Activated naive CD4-positive, alpha-beta T cell (primary cell): ENCODE results near the gene OXCT1.
"Not testable (repeated sequence)": the region's sequence is repeated elsewhere in the genome, so short reads cannot be mapped to it uniquely, and the experiment has no call there.

Experiments
- DNase-seq, 4 experiments: peaks; one replicate each; lab custom pipeline; 2025; lab: John Stamatoyannopoulos, UW

OXCT1 gene

DNA sequence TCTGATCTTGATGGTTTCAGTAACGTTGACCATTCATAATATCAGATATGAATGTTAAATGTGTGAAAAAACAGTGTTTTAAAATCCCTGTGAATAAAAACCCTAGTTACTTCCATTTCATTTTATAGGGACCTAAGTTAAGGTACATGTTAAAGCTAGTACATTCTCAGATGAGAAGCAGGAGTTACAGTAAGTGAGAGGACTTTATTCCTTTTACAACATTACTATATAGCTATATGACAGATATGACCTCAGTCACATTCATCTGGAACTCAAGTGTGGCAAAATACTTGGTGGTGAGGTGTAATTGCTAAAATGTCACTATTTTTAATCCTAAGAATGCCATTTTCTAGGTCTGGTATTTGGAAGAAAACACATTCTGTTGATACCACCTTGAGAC is 96.4 kb downstream of the OXCT1 start:
- DNase-seq = no peak

DNA sequence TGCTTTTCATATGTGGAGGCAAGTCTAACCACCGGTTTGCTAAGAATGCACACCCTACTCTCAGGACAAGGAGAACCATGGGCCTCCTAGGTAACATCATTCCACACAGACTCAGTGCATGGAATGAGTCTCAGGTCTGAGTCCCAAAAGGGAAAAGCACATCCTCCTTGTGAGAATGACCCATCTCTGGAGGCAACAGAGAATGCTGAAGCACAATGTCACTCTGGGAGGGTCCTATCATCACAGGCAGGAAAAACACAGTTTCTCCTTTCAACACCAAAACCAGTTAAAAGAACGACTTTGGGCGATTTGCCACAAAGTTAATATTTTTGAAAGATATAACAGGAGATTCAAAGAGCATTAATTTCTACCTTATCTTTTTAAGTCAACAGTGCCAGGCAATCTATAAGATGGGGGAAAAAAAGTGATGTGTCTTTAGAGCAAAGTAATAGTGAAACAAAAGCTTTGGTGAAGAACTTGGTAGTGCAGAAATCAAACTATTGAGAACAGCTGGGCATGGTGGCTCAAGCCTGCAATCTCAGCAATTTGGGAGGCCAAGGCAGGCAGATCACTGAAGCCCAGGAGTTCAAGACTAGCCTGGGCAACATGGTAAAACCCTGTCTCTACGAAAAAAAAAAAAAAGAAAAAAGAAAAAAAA is 97.3 kb downstream of the OXCT1 start:
- no peak for DNase-seq

DNA sequence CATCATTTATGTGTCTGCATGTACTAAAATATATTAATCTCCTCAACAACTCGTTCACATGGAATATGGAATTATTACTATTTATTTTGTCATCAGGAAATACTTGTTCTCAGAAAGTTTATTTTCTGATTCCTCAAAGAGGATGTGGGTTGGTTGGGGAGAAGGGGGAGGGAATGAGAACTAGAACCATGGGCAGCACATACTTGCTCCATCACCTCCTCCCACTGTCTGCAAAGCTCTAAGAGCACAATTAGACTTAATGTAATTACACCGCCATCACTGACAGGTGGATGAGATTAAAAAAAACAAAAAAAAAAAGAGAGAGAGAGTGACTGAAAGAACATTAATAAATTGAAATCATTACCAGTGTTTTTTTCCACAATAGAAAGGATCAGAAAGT is 98.2 kb downstream of the OXCT1 start:
- no peak for DNase-seq

DNA sequence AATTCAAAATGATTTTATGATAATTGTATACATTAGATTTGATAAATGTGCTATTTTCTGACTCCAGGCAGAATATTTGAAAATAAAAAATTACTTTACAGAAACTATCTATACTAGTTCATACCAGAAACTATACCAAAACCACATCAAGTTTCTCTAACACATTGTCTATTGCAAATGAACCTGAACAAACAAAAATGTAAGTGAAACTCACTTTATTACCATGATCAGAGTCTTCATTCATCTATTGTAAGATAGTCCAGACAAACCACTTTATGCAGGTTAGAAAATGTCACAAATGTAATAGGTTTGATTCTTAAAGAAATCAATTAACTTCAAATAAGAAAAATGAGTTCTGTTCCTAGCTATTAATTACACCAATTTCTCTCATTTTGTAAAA is 99.4 kb downstream of the OXCT1 start:
- DNase-seq = no peak

DNA sequence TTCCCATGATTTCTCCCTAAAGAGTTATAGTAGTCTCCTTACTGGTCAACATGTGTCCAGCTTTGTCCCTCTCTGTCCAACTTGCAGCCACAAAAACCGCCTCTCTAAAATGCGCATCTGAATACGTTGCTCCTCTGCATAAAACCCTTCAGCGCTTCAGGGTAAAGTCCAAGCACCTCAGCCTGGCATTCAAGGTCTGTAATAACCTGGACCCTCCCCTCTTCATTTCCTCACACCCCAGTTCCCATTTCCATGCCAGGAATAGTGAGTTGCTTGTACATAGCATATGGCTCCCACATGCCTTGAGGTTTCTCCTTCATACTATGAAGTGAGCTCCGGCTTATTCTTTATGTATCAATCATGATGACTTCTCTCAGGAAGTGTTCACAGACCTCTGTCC is 101.5 kb downstream of the OXCT1 start:
- DNase-seq = no peak

DNA sequence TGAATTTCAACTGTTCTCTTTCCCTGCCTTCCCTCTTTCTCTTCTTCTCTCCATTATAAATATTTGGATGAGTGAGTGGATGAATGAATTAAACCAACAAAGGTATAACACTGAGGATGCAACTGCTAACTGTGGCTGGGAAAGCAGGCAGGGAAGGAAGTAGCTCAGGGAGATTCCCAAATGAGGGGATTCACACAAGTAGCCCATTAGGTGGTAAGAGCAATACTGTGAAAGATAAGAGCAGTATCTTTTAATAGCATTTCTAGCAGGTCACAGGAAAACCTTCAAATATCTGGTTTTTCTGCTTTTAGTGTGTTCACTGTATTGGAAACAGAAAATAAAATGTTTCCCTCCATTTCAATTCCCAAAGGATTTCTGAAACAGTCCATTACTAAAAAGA is 105.6 kb downstream of the OXCT1 start:
- no peak for DNase-seq

DNA sequence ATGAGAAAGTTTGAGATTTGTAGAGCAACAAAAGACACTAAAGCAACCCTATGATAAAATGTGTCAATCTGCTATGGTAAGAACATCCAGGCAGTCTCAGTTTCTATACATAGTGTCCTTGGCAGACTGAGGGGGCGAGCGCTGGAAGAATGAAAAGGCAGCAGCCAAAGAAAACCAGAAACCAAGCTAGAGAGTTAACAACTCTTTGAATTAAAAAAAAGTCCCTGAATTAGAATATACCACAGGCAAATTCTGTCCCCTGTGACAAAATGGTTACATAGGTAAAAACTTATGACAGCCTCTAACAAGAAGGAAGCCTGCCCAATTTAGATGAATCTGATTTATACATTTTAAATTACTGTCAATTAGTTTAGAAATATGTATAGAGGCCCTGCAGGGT is 106.7 kb downstream of the OXCT1 start:
- DNase-seq = no peak

DNA sequence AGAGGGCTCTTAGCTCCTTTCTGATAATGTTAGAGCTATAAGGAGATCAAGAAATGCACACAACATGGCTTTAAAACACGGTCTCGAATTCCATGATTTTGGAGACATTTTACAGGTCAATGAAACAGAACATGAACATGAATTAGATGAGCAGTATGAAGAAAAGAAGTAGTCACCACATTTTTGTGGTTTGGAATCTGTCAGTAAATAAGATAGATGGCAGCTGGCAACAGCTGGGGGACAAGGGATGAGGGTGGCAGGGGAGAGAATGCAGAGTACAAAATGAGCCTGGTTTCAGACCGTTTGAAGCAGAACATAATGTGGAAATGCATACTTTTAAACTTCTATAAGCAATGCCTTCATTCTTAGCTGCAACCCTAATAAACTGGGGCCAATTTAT is 107.1 kb downstream of the OXCT1 start:
- DNase-seq = no peak

DNA sequence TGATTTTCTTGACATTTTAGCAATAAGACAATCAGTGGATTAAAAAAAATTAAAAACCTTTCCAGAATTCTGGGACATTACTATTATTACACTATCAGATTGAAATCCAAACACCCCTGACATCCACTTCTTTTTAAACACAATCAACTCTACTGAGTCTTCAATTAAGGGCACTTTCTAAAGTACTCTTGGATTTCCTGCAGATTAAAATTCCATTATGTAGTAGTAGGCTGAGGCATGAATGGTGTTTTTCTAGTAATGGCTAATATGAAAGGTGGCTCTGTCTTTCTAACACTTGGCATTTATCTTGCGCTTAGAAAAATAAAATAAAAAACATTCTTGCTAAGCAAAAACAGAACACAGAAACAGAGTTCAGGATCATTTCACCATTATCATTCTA is 107.8 kb downstream of the OXCT1 start:
- DNase-seq = no peak

DNA sequence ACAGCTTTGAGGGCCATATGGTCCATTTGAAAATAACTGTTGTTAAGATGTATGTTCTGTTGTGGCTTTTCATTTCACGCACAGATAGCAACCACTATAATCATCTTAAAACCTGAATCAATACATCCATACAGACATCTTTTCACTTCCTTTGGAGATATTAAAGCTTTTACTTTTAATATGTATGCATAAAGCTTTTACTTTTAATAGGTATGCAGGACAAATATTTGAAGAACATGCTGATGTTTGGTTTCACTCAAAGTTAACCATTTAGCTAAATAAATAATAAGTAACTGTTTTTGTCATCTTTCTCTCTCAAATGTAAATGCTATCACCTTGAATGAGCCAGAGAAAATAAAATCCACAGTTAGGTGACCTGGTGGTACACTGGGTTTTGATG is 108.6 kb downstream of the OXCT1 start:
- no peak for DNase-seq

DNA sequence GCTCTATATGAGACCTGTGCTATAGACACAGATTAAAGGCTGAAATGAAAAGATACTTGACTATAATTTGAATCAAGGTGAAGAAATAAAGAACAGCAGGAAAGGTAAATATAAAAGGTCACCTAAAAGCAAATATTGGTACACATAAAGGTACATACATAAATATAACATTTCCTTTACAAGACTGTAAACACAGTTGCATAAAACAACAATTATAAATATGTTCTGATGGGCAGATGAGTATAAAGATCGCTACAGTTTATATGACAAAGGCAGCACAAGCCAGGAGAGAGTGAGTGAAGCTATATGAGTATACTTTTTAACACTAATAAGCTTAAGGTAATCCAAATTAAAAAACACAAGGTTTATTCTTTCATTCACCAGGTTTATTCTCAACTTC is 114.5 kb downstream of the OXCT1 start:
- no peak for DNase-seq

DNA sequence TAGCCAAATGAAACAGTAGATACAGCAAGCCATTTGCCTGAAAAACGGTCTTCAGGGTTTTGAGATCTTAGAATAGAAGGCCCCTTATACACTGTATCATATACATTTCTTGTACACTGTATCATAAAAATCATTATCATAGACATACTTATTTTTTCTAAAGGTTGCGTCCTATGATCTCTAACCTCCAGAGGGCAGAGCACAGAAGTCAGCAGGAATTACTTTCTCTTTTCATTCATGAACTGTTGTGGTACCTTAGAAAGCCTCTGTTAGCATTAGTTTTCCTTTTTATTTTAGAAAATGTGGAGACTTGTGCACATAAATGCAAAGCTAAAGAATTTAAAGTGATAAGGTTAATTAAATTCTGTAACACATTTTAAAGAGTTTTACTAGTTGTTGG is 115.4 kb downstream of the OXCT1 start:
- DNase-seq = no peak

DNA sequence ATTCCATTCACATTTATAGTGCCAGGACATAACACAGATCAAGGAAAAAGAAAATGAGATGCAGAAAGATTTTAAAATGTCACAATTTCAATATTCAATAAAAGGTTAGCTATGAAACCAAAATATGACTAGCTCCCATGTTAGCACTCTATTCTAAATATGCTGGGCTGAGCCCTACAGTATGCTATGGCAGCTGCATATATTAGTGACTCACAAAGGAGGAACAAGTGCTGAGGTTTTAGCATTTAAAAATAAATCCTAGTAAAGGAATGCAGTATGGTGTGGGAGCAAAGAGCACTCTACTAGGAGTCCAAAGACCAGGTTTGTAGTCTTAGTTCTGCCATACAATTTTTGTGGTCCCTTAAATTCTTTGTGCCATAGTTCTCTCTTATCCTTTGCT is 118.4 kb downstream of the OXCT1 start:
- DNase-seq = no peak

DNA sequence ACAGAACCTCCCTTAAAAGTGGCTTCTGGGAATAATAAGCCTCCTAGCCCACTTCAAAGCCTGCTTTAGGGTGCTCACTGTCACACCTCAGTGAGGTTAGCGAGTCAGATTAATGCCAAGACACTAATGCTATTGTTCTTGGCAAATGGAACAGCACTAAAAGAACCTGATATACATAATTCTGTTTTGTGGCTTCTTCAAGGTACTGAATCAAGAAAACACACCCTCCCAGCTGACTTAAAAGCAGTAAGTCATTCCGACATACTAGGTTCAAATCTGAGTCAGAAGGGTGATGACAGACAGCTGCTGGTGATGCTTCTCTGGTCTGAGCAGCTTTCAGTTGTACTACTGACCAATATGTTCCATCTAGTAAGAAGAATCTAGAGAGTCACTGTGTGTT is 121.6 kb downstream of the OXCT1 start:
- DNase-seq = no peak

DNA sequence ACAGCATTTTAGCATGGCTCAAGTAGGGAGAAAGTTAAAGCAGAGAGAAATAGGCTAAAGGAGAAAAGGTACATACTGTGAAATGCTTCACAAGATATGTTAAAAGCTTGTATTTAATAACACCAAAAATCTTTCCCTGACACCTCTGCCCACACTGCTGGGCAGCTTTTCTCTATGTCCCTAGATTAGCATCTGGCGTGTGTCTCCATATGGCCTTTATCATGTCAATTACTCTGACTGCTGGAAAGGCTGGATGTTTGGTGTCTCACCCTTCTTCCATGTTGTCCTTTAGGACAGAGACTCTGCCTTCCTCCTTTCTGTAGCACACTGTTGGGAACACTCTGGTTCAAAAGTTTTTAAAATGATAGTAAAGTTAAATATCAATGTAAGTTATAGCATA is 122.5 kb downstream of the OXCT1 start:
- DNase-seq = no peak

DNA sequence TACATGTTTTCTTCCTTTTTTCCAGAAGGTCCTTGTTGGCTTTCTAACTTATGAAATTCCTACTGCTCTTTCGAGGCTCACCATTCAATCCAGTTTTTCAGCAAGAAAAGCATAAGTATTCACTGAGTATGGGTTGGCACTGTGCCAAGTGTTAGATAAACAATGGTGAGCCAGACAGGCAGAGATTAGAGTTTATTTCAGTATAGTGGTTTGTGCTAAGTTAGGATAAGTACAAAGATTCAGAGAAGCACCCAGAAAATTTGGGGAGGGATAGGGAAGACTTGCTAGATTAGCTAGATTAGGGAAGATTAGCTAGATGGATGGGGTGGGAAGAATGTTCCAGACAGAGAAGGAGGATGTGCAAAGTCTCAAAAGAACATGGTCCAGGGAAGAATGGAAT is 122.9 kb downstream of the OXCT1 start:
- DNase-seq = no peak

DNA sequence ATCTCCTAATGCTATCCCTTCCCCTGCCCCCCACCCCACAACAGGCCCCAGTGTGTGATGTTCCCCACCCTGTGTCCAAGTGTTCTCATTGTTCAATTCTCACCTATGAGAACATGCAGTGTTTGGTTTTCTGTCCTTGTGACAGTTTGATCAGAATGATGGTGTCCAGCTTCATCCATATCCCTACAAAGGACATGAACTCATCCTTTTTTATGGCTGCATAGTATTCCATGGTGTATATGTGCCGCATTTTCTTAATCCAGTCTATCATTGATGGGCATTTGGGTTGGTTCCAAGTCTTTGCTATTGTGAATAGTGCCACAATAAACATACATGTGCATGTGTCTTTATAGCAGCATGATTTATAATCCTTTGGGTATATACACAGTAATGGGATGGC is 127.6 kb downstream of the OXCT1 start:
- not testable (repeated sequence) for DNase-seq

DNA sequence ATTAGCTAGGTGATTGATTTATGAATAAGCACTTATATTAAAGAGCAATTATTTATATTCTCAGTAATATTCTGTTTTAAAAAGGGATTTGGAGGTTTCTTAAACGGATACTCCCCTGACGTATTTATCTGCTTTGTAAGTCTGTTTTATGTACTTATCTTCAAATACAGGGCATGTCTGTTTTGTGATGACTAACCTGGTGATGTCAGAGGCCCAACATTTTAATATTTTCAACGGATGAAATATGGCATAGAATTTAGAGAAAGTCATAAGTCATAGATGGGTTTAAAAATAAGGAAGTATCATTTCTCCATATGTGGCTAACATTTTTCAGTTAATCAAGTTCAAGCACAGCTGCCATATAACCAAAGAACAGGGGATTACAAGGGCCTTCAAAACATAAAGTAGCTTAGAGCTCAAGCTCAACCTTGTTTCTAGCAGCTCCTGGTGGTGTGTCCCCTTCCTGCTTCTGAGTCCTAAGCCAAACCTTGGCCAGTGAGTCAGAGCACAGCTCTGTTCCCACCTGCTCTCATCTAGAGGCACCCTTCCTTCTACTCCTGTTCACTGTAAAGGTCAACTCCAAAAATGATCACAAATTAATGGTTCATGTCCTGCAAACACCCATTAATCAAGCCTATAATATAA is 131.4 kb downstream of the OXCT1 start:
- DNase-seq = no peak

DNA sequence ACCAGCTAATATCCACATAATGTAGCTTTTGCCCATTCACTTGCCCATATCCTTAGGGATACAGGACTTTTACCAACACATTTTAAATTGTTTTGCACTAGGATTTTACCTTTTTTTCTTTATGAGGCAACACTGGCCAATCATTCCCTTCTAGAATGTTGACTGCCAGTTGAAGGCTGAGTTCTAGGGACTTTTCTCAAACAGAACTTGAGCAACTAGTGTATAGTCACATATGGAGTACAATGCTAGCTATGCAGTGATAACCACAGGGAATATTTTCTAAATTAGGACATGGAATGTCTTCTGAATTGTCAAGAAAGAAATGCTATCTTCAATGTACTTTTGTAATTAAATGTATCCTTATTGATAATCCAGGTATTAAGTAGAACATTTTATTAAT is 133.6 kb downstream of the OXCT1 start:
- no peak for DNase-seq

DNA sequence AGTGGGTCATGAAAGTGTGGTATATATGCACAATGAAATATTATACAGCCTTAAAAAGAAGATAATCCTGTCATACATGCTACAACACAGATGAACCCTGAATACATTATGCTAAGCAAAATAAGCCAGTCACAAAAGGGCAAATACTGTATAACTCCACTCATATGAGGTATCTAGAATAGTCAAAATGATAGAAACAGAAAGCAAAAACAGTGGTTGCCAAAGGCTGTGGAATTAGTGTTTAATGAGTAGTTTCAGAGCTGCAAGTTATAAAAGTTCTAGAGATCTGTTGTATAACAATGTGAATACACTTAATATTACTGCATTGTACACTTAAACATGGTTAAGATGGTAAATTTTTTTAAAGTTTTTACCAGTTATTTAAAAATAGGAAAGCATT is 135.0 kb downstream of the OXCT1 start:
- no peak for DNase-seq

DNA sequence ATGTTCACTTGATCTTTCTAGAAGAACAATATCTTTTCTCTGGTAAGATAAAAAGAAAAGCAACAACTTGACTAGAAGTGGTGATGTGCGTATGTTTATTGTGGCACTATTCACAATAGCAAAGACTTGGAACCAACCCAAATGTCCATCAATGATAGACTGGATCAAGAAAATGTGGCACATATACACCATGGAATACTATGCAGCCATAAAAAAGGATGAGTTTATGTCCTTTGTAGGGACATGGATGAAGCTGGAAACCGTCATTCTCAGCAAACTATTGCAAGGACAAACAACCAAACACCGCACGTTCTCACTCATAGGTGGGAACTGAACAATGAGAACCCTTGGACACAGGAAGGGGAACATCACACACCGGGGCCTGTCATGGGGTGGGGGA is 140.8 kb downstream of the OXCT1 start:
- DNase-seq = not testable (repeated sequence)

DNA sequence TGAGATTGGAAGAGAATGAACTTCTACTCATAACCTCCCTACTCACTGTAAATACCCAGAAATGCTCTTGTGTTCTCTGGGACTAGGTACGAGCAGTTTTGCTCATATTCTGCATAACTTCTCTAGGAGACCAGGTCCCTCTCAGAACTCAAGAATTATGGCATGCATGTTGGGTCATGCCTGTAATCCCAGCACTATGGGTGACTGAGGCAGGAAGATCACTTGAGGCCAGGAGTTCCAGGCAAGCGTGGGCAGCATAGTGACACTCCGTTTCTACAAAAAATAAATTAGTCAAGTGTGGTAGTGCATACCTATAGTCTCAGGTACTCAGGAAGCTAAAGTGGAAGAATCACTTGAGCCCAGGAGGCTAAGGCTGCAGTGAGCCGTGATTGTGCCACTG is 141.9 kb downstream of the OXCT1 start:
- DNase-seq = no peak

DNA sequence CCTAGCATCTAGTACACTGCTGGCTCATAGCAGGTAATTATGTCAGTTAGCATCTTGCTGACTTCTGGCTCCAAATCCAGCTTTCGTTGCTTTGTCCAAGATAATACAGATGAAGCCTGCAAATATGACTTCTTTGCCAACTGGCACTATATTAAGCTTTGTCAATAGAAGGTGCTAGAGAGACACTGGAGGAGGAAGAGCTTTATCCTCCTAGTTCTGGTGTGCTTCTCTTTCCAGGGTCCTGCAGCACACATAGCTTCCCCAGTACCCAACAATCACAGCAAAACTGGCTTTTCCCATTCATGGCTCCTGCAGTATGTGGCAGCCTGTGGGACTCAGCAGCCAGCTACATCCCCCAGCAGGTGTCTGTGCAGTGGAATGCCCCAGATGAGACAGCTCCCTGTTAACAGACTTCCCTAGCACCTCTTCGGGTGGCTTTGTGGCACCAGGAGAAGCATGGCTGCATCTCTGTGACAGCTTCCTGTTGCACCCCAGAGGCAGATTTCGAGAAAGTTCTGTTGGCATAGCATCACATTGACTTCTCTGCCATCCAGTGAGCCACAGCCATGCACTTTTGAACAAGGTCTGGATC is 147.8 kb downstream of the OXCT1 start:
- no peak for DNase-seq

DNA sequence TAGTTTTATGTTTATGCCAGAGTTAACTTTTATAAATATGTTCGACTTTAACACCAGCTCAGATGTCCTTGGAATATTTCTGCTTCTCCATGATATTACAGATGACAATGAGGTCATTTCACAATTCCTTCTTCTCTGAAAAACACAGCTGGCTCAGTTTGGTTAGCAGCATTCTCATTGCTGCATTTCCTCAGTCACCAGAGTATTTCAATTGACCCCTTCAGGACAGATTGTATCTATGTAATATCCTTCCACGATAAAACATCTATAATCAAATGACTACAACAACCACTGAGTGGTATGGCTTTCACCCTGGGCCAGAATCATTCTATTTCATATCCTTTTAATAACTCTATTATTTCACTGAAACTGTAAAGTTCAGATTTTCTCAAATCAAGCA is 148.7 kb downstream of the OXCT1 start:
- DNase-seq = no peak
